Right ventricle myocardium inferior (tissue), 1 donor: Measurements from ENCODE around the gene FLVCR1. TPM values are rescaled to one million over a fixed set of nuclear protein-coding genes. Genes with fewer than 3 reads are reported as not detected.
"Not testable (repeated sequence)": the region's sequence is repeated elsewhere in the genome, so short reads cannot be mapped to it uniquely, and the experiment has no call there.

Experiments
- ATAC-seq: fragments of 200-7000 bp; cut with Tn5 transposase; one replicate; pipeline ENCODE4 v1.9.1; 2020; ENCODE audit warnings: mild to moderate bottlenecking, moderate library complexity
- DNase-seq: peaks from one replicate; pipeline ENCODE4 v3.0.0; 2021; ENCODE audit errors: missing footprints
- intact Hi-C: fragments of 100-400 bp; cut with DNase I; formaldehyde crosslinking; loops from one replicate; pipeline ENCODE4 v1.11.0; 2022
- long read RNA-seq: library from polyadenylated mRNA; unstranded; transcript quantifications from one replicate; pipeline ENCODE4 v2.0.0, GENCODE V29; 2021
- total RNA-seq: library from RNA; stranded (reverse); fragmentation: NEBNext Ultra II Directional; extraction: Animal tissue kit (Norgen Biotek cat#: 25700); gene quantifications from one replicate; pipeline ENCODE4 v1.2.1, GENCODE V29; 2021
- donor health status: DM: no; HTN: yes; CAD: no; lungs with severe emphysema.

Gene FLVCR1
- total RNA-seq = 1.5 TPM
- long read RNA-seq = 0 reads

DNA sequence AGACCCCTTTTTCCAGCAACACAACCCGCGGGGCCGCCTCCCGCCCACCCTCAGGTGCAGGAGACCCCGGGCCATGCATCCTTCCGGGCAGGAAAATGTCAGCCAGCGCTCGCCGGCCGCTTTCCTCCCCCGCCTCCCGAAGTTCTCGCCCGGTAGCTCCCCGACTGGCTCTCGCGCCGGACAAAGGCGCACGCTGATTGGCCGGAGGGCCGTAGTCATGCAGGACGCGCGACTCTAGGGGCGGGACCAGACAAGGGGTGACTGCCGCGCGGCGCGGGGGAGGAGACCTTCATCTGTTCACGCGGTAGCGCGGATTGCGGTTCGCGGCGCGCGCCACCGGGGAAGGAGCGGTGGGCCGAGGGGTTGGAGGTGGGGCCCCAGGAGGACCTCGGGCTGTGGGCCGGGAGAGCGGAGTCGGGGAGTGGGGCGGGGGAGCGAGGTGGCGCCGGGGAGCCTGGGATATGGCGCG, at the start of gene FLVCR1:
Gene FLVCR1 (plus strand): TSS at position 284 of the 469 bp plus-strand sequence. CDS start 178 bp downstream, at position 462.
- peak; percentile 100 for ATAC-seq
- DNase-seq = peak; percentile 99
- intact Hi-C loops = no loop called here

- ATAC-seq = no peak
- intact Hi-C loops = loop anchor here (1.0 kb wide), 1 partner anchor 181 kb away; no protein-coding TSS in a partner anchor
- no peak for DNase-seq
Measured at GRCh38 chr1:212814537-212815334, 43.3 kb upstream of the FLVCR1 start.

- no peak for DNase-seq
- ATAC-seq = no peak
- intact Hi-C loops = no loop called here
Measured at GRCh38 chr1:212816567-212817278, 41.4 kb upstream of the FLVCR1 start.

DNA sequence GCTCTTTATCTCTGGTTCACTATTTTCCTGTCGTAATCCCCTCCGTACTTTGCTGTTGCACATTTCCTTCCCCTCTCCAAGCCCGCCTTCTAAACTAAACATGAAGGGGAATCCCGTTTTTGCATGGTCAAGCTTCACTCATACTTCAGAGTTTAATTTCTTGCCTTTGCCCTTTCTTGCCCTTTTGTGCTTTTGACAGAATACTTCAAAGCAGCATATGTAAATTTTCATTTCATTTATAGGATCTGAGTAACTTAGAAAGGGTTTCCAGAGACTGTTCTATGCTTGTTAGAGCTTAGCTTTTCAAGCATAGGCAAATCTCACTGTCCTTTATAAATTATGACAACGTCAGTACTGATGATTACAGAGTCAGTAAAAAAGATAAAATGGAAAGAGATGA, 38.3 kb upstream of the FLVCR1 start:
- intact Hi-C loops = no loop called here
- DNase-seq (no peak), ATAC-seq (no peak)

- no peak for ATAC-seq
- intact Hi-C loops = no loop called here
- DNase-seq = no peak
Measured at GRCh38 chr1:212820969-212821368, 37.1 kb upstream of the FLVCR1 start.

GRCh38 chr1:212822956-212823355, 35.1 kb upstream of the FLVCR1 start:
- intact Hi-C loops = no loop called here
- ATAC-seq (no peak), DNase-seq (no peak)

DNA sequence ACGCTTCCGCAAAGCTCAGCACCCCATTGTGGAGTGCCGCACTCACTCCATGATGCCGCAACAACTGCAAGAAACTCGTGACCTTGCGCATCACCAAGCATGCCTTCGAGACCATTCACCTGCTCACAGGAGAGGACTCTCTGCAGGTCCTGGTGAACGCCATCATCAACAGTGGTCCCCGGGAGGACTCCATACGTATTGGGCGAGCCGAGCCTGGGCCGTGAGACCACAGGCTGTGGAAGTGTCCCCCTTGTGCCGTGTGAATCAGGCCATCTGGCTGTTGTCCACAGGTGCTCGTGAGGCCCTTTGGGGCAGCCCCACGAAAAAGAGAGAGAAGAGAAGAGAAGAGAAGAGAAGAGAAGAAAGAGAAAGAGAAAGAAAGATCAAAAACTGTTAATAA, 33.9 kb upstream of the FLVCR1 start:
- DNase-seq = no peak
- intact Hi-C loops = no loop called here
- ATAC-seq = no peak

DNA sequence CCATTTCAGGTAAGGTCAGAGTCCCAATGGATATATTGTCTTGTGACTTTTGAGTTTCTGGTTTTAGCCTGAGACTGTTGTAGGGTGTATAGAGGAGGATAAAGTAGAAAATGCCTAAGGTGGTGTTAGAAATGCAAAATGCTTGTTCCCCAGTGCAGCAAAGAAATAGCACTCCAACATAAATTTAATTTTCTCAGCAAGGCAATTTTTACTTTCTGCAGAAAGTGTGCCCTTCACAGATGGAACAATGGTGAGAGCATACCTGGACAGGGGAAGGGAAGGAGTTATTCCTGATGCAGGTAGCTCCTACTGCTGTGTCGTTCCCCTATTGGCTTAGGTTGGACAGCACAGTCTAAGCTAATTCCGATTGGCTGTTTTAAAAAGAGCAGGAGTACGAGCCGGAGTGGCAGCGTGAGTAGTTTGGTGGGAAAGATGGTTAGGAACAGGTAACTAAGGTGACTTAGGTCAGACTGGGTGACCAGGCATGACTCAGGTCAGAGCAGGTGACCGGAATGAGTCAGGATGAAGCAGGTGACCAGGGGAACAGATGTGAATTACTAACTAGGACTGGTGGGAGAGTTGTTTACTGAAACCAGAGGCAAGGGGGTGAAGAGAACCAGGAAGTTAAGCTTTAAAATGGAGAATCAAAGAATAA, 32.1 kb upstream of the FLVCR1 start:
- ATAC-seq (no peak), DNase-seq (no peak)
- intact Hi-C loops = no loop called here

- no peak for ATAC-seq
- intact Hi-C loops = no loop called here
Measured at GRCh38 chr1:212827171-212827776, 30.8 kb upstream of the FLVCR1 start.

GRCh38 chr1:212827831-212828278, 30.2 kb upstream of the FLVCR1 start:
- intact Hi-C loops = no loop called here
- no peak for DNase-seq
- ATAC-seq = no peak

More at GRCh38 chr1:212827171-212827776, 30.8 kb upstream of the FLVCR1 start:
- no peak for DNase-seq

- ATAC-seq (no peak), DNase-seq (no peak)
- intact Hi-C loops = no loop called here
Measured at GRCh38 chr1:212828395-212828794, 29.7 kb upstream of the FLVCR1 start.

GRCh38 chr1:212833211-212834207, 24.6 kb upstream of the FLVCR1 start:
- ATAC-seq, DNase-seq, intact Hi-C loops: not testable (repeated sequence)

- intact Hi-C loops = no loop called here
- ATAC-seq (no peak), DNase-seq (no peak)
Measured at GRCh38 chr1:212838145-212838544, 19.9 kb upstream of the FLVCR1 start.

GRCh38 chr1:212844521-212844920, 13.6 kb upstream of the FLVCR1 start:
- ATAC-seq, intact Hi-C loops, DNase-seq: not testable (repeated sequence)

DNA sequence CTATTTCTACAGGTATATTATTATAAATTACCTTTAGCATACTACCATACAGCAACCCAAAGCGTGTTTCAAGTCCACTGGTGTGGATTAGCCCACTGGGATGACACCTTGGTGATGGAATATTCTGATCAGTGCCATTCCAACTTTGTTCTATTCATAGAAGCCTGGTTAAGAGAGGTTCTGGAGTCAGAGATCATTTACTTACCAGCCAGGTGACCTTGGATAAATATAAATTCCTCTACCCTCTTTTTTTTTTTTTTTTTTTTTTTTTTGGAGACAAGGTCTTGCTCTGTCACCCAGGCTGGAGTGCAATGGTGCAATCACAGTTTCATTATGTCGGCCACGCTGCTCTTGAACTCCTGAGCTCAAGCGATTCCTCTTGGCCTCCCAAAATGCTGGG, 10.5 kb upstream of the FLVCR1 start, which contains the start of gene SPATA45:
Gene SPATA45 (minus strand): TSS at position 101 of the 400 bp plus-strand sequence. CDS start 11,500 bp downstream, outside the sequence.
- no peak for DNase-seq
- intact Hi-C loops = no loop called here
- no peak for ATAC-seq

- DNase-seq (no peak), ATAC-seq (no peak)
- intact Hi-C loops = no loop called here
Measured at GRCh38 chr1:212852105-212852688, 5.9 kb upstream of the FLVCR1 start.

DNA sequence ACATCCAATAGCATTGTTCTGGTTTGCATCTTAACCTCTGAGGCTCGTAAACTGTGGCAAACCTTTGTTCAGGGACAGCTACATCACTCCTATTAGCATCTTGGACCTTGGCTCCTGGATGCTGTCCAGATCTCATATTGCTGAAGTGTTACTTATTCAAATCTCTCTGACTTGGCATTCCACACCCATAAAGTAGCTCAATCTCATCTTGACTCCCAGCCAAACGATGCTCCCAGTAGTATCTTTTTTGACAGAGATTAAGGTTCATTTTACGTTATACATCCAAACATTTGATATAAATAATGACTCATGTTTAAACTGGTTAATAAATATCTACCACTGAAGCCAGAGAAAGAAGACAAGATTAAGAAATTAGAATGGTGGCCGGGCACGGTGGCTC, 4.4 kb upstream of the FLVCR1 start:
- intact Hi-C loops = no loop called here
- DNase-seq (no peak), ATAC-seq (no peak)
